NT2/D1 (cell line): ENCODE measurements around the gene TMEM147.

ENCODE experiments used
- SUZ12 ChIP-seq: IDR thresholded peaks from 2 replicates; pipeline ENCODE4 v1.6.1; 2011; ENCODE audit not compliant: insufficient read length, insufficient read depth; ENCODE audit errors: extremely low read depth
- YY1 ChIP-seq: IDR thresholded peaks from 2 replicates; pipeline ENCODE4 v1.6.1; 2011; ENCODE audit not compliant: insufficient read length, insufficient read depth
- ZNF274 ChIP-seq: IDR thresholded peaks from 2 replicates; pipeline ENCODE4 v1.6.1; 2011; ENCODE audit warnings: mild to moderate bottlenecking, low read depth, low read length

- no peak for TF ChIP-seq SUZ12
- no peak for TF ChIP-seq YY1
- TF ChIP-seq ZNF274: no peak
These were observed 17.0 kb upstream of the TMEM147 start, which contains the start of gene SBSN for GRCh38 chr19:35528218-35529038.
